ENCODE data around the gene SETX.

GRCh38 chr9:132267660-132268059 lies 87.1 kb downstream of the SETX start:
- TF ChIP-seq CTCF (IDR thresholded peaks at IDR 0.05) (no peak), POLR2A (IDR thresholded peaks at IDR 0.05) (no peak)

Data from Peyer's patch (tissue), 4 donors.